IPS-20b (cell line): Measurements from ENCODE around the gene NMS.

ENCODE experiments used
- H3K27ac ChIP-seq: one replicate; pipeline ENCODE4 v1.5.1; 2013; ENCODE audit warnings: low read length
- H3K27me3 ChIP-seq: 2 replicates; pipeline ENCODE4 v1.6.1; 2013; ENCODE audit warnings: mild to moderate bottlenecking, low read length, inconsistent platforms; ENCODE audit not compliant: insufficient read depth
- H3K36me3 ChIP-seq: 2 replicates; pipeline ENCODE4 v1.6.1; 2013; ENCODE audit warnings: low read depth, mild to moderate bottlenecking, inconsistent platforms, low read length, moderate library complexity; ENCODE audit not compliant: insufficient read depth
- H3K4me1 ChIP-seq: 2 replicates; pipeline ENCODE4 v1.6.1; 2013; ENCODE audit warnings: mild to moderate bottlenecking, control low read depth, inconsistent platforms, low read length, moderate library complexity; ENCODE audit not compliant: insufficient read depth
- H3K4me3 ChIP-seq: 2 replicates; pipeline ENCODE4 v1.5.1; 2013; ENCODE audit warnings: mild to moderate bottlenecking, low read length, inconsistent platforms
- H3K9ac ChIP-seq: 2 replicates; pipeline ENCODE4 v1.6.1; 2013; ENCODE audit warnings: low read depth, mild to moderate bottlenecking, inconsistent platforms, low read length, moderate library complexity
- H3K9me3 ChIP-seq: 2 replicates; pipeline ENCODE4 v1.6.1; 2013; ENCODE audit warnings: mild to moderate bottlenecking, low read depth, low read length, inconsistent platforms; ENCODE audit not compliant: insufficient read depth

NMS gene, protein sequence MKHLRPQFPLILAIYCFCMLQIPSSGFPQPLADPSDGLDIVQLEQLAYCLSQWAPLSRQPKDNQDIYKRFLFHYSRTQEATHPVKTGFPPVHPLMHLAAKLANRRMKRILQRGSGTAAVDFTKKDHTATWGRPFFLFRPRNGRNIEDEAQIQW

GRCh38 chr2:100470182-100470581 lies at the start of gene NMS:
TSS of gene NMS (plus strand) at chr2:100470482. CDS start at chr2:100470489, 7 bp downstream.
- no peak within 1 kb of the TSS for H3K27ac ChIP-seq
- H3K36me3 ChIP-seq: no peaks in the 10 kb centered on the region
- H3K9me3 ChIP-seq: no peaks in the 10 kb centered on the region
- peaks cover 16% of the 10 kb centered on the region for H3K27me3 ChIP-seq
- H3K4me3 ChIP-seq: no peak within 1 kb of the TSS
- no peaks in the 10 kb centered on the region for H3K4me1 ChIP-seq
- H3K9ac ChIP-seq: no peak within 1 kb of the TSS

DNA sequence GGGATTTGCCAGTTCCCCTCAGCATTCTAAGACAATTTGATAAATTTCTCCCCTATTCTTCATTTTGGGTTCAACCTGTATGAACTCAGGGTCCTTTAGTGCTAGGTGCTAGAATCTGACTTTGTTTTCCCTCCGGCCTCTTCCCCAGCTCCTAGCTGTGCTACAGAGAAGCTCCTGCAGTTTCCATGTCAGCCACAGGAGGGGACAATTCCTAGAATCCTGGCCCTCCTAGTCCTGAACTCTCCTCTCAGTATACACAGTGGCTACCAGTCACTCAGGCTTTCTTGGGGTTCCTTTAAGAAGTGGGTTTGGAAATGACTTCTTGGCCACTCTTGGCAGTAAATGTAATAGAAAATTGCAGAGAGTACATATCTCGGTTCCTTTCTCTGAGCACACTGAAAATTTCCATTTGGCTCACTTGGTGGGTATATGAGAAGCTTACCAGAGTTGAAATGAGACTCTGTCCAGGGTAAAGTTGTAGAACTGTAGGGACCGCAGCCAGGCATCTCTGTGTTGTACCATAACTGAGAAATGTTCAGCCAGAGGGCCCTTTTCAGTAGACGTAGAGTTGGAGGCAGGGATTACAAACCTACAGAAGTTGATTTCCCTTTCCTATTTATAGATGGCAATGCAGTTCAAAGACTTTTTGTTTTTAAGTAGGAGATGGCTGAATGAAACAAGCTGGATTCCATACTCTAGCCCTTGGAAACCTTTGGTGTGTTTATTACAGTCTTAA lies 47.8 kb upstream of the NMS start:
- H3K36me3 ChIP-seq: no peaks in the 10 kb centered on the region
- no peaks in the 10 kb centered on the region for H3K27me3 ChIP-seq
- H3K27ac ChIP-seq: no peak overlapping the region
- H3K9ac ChIP-seq: no peak overlapping the region
- H3K4me3 ChIP-seq: no peak overlapping the region
- no peaks in the 10 kb centered on the region for H3K9me3 ChIP-seq
- peaks cover 4% of the 10 kb centered on the region; the same call in 1 of the 2 replicates for H3K4me1 ChIP-seq

DNA sequence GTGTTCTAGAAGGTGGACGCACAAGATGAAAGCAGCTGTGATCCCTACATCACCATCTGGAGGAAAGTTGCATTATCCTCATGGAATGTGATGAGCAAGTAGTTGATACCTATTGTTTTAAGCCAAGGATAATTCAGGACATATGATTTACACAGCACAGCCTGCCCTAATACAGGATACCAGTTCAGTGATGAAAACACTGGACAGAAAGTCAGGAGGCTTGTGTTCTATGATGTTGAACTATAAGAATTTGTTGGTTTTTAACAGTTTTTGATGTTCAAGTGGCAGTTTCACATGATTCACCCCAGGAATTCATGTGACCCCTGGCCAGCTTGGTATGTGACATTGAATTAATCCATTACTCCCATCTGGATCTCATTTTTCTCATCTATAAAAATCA lies 46.7 kb upstream of the NMS start:
- no peaks in the 10 kb centered on the region for H3K9me3 ChIP-seq
- H3K9ac ChIP-seq: no peak overlapping the region
- H3K27ac ChIP-seq: no peak overlapping the region
- no peaks in the 10 kb centered on the region for H3K36me3 ChIP-seq
- no peaks in the 10 kb centered on the region for H3K27me3 ChIP-seq
- H3K4me3 ChIP-seq: no peak overlapping the region
- H3K4me1 ChIP-seq: no peaks in the 10 kb centered on the region

- H3K27ac ChIP-seq: no peak overlapping the region
- no peak overlapping the region for H3K9ac ChIP-seq
- H3K4me3 ChIP-seq: no peak overlapping the region
- no peaks in the 10 kb centered on the region for H3K4me1 ChIP-seq
- no peaks in the 10 kb centered on the region for H3K36me3 ChIP-seq
- H3K27me3 ChIP-seq: no peaks in the 10 kb centered on the region
- no peaks in the 10 kb centered on the region; the same call in 1 of the 2 replicates for H3K9me3 ChIP-seq
These were observed 45.9 kb upstream of the NMS start for GRCh38 chr2:100424277-100424875.

DNA sequence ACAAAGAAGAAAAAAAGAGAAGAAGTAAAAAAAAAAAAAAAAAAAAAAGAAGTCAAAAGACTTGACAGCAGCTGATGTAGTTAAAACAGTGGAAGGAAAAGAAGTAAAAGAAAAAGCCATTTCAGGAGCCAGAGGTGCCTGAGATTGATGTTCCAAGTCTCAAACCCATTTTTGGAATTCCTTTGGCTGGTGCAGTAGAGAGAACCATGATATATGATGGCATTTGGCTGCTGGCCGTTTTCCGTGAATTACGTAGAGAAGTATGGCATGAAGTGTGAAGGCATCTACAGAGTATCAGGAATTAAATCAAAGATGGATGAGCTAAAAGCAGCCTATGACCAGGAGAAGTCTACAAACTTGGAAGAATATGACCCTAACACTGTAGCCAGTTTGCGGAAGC lies 45.2 kb upstream of the NMS start:
- Histone ChIP-seq H3K9me3 (no peaks in the 10 kb centered on the region; the same call in 1 of the 2 replicates), H3K9ac (no peak overlapping the region), H3K4me1 (no peaks in the 10 kb centered on the region), H3K27ac (no peak overlapping the region), H3K36me3 (no peaks in the 10 kb centered on the region), H3K27me3 (no peaks in the 10 kb centered on the region), H3K4me3 (no peak overlapping the region)

- Histone ChIP-seq H3K9ac (no peak overlapping the region), H3K36me3 (no peaks in the 10 kb centered on the region), H3K27ac (no peak overlapping the region), H3K9me3 (no peaks in the 10 kb centered on the region; the same call in 1 of the 2 replicates), H3K27me3 (no peaks in the 10 kb centered on the region), H3K4me3 (no peak overlapping the region), H3K4me1 (no peaks in the 10 kb centered on the region)
These were observed 44.5 kb upstream of the NMS start for GRCh38 chr2:100425573-100426383.

DNA sequence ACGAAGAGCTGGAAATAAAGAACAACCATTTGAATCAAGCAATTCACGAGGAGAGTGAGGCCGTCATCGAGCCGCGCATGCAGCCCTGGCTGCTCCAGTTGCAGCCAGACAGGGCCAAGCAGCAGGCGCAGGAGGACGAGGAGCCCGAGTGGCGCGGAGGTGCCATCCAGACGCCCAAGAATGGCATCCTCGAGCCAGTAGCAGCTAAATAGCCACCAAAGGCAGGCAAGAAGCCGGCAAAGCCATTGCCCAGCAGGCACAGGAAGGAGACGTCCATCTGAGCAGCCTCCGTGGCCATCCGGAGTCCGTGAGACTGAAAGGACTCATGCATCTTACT lies 43.9 kb upstream of the NMS start:
- Histone ChIP-seq H3K4me3 (no peak overlapping the region), H3K4me1 (no peaks in the 10 kb centered on the region), H3K36me3 (no peaks in the 10 kb centered on the region), H3K27me3 (no peaks in the 10 kb centered on the region), H3K9ac (no peak overlapping the region), H3K27ac (no peak overlapping the region), H3K9me3 (peaks cover under 1% of the 10 kb centered on the region; the same call in 1 of the 2 replicates)

GRCh38 chr2:100427111-100427510 lies 43.2 kb upstream of the NMS start:
- no peak overlapping the region for H3K9ac ChIP-seq
- H3K9me3 ChIP-seq: peaks cover 2% of the 10 kb centered on the region; the same call in 1 of the 2 replicates
- H3K36me3 ChIP-seq: no peaks in the 10 kb centered on the region
- H3K27me3 ChIP-seq: no peaks in the 10 kb centered on the region
- H3K4me3 ChIP-seq: no peak overlapping the region
- H3K27ac ChIP-seq: no peak overlapping the region
- no peaks in the 10 kb centered on the region for H3K4me1 ChIP-seq

DNA sequence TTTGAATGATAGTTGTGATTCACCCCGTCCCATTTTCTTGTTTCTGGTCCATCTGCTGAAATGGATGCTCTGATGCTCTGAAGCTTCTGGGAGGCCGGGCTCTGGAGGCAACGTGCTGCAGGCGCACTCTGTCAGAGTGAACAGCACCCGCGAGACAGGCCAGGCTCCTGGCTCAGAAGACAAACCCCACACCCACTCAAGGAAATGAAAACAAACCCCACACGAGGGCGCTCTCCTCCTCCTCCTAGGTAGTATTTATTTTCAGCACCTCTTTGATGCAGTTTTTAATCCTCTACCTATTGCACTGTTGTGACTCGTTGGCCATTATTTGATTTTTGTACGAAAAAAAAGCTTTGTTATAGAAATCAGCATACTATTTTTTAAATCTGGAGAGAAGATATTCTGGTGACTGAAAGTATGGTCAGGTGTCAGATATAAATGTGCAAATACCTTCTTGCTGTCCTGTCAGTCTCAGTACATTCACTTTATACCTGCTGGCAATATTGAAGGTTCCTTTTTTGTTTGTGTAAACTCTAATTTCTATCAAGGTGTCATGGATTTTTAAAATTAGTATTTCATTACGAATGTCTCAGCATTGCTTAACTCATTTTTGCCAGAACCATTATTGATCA lies 42.5 kb upstream of the NMS start:
- Histone ChIP-seq H3K27me3 (no peaks in the 10 kb centered on the region), H3K9ac (no peak overlapping the region), H3K27ac (no peak overlapping the region), H3K9me3 (peaks cover 2% of the 10 kb centered on the region; the same call in 1 of the 2 replicates), H3K4me1 (no peaks in the 10 kb centered on the region), H3K4me3 (no peak overlapping the region), H3K36me3 (no peaks in the 10 kb centered on the region)

GRCh38 chr2:100429726-100430125 lies 40.6 kb upstream of the NMS start:
- no peak overlapping the region for H3K4me3 ChIP-seq
- H3K27me3 ChIP-seq: no peaks in the 10 kb centered on the region
- H3K27ac ChIP-seq: no peak overlapping the region
- H3K9me3 ChIP-seq: peaks cover 2% of the 10 kb centered on the region; the same call in 1 of the 2 replicates
- H3K9ac ChIP-seq: no peak overlapping the region
- no peaks in the 10 kb centered on the region for H3K36me3 ChIP-seq
- H3K4me1 ChIP-seq: no peaks in the 10 kb centered on the region

- Histone ChIP-seq H3K9ac (no peak overlapping the region), H3K27me3 (no peaks in the 10 kb centered on the region), H3K9me3 (no peaks in the 10 kb centered on the region), H3K36me3 (no peaks in the 10 kb centered on the region), H3K4me1 (no peaks in the 10 kb centered on the region), H3K27ac (no peak overlapping the region), H3K4me3 (no peak overlapping the region)
These were observed 32.5 kb upstream of the NMS start for GRCh38 chr2:100437751-100438150.
